Measurements from ENCODE around the gene STX1A. TPM values are rescaled to one million over a fixed set of nuclear protein-coding genes. Genes with fewer than 3 reads are reported as not detected.

Gene STX1A
- total and polyA plus RNA-seq, 2 of the 8 experiments (the other 6 are each of a cell fraction or from before 2014, with no cell fraction given), result 13.5 to 17.5 TPM

DNA sequence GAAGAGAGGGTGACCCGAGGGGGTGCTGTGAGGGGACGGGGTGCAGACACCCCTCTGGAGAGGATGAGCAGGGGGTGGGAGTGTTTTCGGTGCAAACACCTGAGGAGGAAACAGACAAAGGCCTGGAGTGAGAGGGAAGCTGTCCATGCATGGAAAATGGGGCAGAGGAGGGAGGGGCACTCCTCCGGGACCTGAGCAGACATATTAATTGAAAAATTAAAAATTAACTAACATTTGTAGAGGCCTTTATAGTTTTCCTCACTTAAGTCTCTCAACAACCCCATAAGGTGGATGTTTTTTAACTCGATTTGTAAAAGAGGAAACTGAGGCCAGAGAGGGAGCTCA, 50.6 kb downstream of the STX1A start (continued):
- TF ChIP-seq, protein P1, sequence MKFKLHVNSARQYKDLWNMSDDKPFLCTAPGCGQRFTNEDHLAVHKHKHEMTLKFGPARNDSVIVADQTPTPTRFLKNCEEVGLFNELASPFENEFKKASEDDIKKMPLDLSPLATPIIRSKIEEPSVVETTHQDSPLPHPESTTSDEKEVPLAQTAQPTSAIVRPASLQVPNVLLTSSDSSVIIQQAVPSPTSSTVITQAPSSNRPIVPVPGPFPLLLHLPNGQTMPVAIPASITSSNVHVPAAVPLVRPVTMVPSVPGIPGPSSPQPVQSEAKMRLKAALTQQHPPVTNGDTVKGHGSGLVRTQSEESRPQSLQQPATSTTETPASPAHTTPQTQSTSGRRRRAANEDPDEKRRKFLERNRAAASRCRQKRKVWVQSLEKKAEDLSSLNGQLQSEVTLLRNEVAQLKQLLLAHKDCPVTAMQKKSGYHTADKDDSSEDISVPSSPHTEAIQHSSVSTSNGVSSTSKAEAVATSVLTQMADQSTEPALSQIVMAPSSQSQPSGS (IDR thresholded peaks at IDR 0.05; ENCODE audit: low read length), result no peak
- TF ChIP-seq, protein P2, sequence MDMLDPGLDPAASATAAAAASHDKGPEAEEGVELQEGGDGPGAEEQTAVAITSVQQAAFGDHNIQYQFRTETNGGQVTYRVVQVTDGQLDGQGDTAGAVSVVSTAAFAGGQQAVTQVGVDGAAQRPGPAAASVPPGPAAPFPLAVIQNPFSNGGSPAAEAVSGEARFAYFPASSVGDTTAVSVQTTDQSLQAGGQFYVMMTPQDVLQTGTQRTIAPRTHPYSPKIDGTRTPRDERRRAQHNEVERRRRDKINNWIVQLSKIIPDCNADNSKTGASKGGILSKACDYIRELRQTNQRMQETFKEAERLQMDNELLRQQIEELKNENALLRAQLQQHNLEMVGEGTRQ (IDR thresholded peaks at IDR 0.05; ENCODE audit: low read length), result no peak

All from H1 (cell line).